K562 (cell line): ENCODE measurements around the gene SNAPC2. TPM values are rescaled to one million over a fixed set of nuclear protein-coding genes. Genes with fewer than 3 reads are reported as not detected.

Experiments
- ASH1L ChIP-seq: fragments of 450-650 bp; IDR thresholded peaks from 2 replicates; pipeline ENCODE4 v1.6.1; 2018; ENCODE audit warnings: borderline replicate concordance, mild to moderate bottlenecking, low read depth; ENCODE audit not compliant: partially characterized antibody
- BRF2 ChIP-seq: IDR thresholded peaks from 3 replicates; pipeline ENCODE4 v1.6.1; 2011; ENCODE audit warnings: borderline replicate concordance, mild to moderate bottlenecking; ENCODE audit not compliant: insufficient read length, insufficient read depth
- CHD2 ChIP-seq: IDR thresholded peaks from 2 replicates; pipeline ENCODE4 v1.6.1; 2011; ENCODE audit warnings: low read depth, low read length
- DDX20 ChIP-seq: fragments of 450-650 bp; IDR thresholded peaks from 2 replicates; pipeline ENCODE4 v1.6.1; 2016; ENCODE audit warnings: missing genetic modification characterization, low read depth, mild to moderate bottlenecking, missing compliant biosample characterization, moderate library complexity
- ESRRA ChIP-seq: fragments of 450-650 bp; IDR thresholded peaks from 2 replicates; pipeline ENCODE4 v1.6.1; 2014; ENCODE audit warnings: low read depth, mild to moderate bottlenecking, moderate library complexity, borderline replicate concordance
- HIVEP1 ChIP-seq: fragments of 250-450 bp; sonication (Bioruptor Pico); IDR thresholded peaks from 2 replicates; pipeline ENCODE4 v1.4.0; 2020; ENCODE audit warnings: mild to moderate bottlenecking
- IFI16 ChIP-seq: fragments of 250-450 bp; sonication (Bioruptor Pico); IDR thresholded peaks from 2 replicates; pipeline ENCODE4 v2.1.2; 2022; ENCODE audit warnings: mild to moderate bottlenecking, inconsistent platforms
- MIER1 ChIP-seq: fragments of 450-650 bp; IDR thresholded peaks from 2 replicates; pipeline ENCODE4 v1.6.1; 2016; ENCODE audit warnings: antibody characterized with exemption, mild to moderate bottlenecking, low read depth
- NR2C1 ChIP-seq, 2 experiments: fragments of 450-650 bp; IDR thresholded peaks; 2 replicates each; pipeline ENCODE4 v1.6.1; 2017; ENCODE audit warnings: mild to moderate bottlenecking in 2 of 2, antibody characterized with exemption in 1 of 2, inconsistent platforms in 1 of 2, missing compliant biosample characterization in 1 of 2, missing genetic modification characterization in 1 of 2
- NR2C2 ChIP-seq, 2 experiments: fragments of 200-800 bp in 1 of 2; sonication (Bioruptor generic) in 1 of 2; sonication (generic) in 1 of 2; formaldehyde crosslinking in 1 of 2; IDR thresholded peaks; 2 replicates each; pipeline versions ENCODE4 v1.6.1 to v1.8.0; 2016 to 2022; ENCODE audit warnings: mild to moderate bottlenecking in 1 of 2, missing compliant biosample characterization in 1 of 2, missing genetic modification characterization in 1 of 2, missing genetic modification reagents in 1 of 2
- SRSF1 ChIP-seq: fragments of 200-400 bp; formaldehyde crosslinking; IDR thresholded peaks from 2 replicates; pipeline ENCODE4 v1.6.1; 2017; ENCODE audit warnings: mild to moderate bottlenecking, low read depth, low read length, moderate library complexity
- STAG1 ChIP-seq: sonication (generic); formaldehyde crosslinking; IDR thresholded peaks from 2 replicates; pipeline ENCODE4 v1.5.0; 2020; ENCODE audit warnings: missing genetic modification reagents, borderline replicate concordance
- STAT5A ChIP-seq: IDR thresholded peaks from 2 replicates; pipeline ENCODE4 v1.6.1; 2012; ENCODE audit warnings: low read length, inconsistent platforms, borderline replicate concordance
- STAT5B ChIP-seq: fragments of 250-450 bp; sonication (Bioruptor Pico); IDR thresholded peaks from 2 replicates; pipeline ENCODE4 v1.8.0; 2021; ENCODE audit warnings: mild to moderate bottlenecking, inconsistent platforms
- TBP ChIP-seq: optimal IDR thresholded peaks from 2 replicates; pipeline ENCODE3; 2011; ENCODE audit warnings: low read depth, low read length, improper control_type of control experiment
- ZBTB7A ChIP-seq: IDR thresholded peaks from 2 replicates; pipeline ENCODE4 v1.6.1; 2011; ENCODE audit warnings: low read depth, mild to moderate bottlenecking, low read length, moderate library complexity, borderline replicate concordance; ENCODE audit not compliant: control insufficient read depth
- ZNF436 ChIP-seq: fragments of 250-450, 450-650 bp; sonication (Bioruptor Pico); formaldehyde crosslinking; IDR thresholded peaks from 2 replicates; pipeline ENCODE4 v1.7.0; 2020; ENCODE audit warnings: mild to moderate bottlenecking
- ZNF778 ChIP-seq: fragments of 450-650 bp; formaldehyde crosslinking; IDR thresholded peaks from 2 replicates; pipeline ENCODE4 v1.4.0; 2020; ENCODE audit warnings: mild to moderate bottlenecking, moderate library complexity
- ZNF780A ChIP-seq: fragments of 250-450 bp; sonication (Bioruptor Pico); IDR thresholded peaks from 2 replicates; pipeline ENCODE4 v1.5.0; 2021; ENCODE audit warnings: mild to moderate bottlenecking
- polyA plus RNA-seq, 8 experiments: library from polyadenylated mRNA; depleted of rRNA in 4 of 8; stranded (reverse) in 5 of 8; unstranded in 3 of 8; fragments of >200 nt; fragmentation: Nextera tagmentation in 2 of 8; fragmentation: Illumina TruSeq in 1 of 8; extraction: Ambion mirVana in 2 of 8; extraction: Trizol in 1 of 8; gene quantifications; 2 replicates each; pipeline versions ENCODE4 v1.2.1 to v1.2.3, GENCODE V29; 2011 to 2014; ENCODE audit warnings: inconsistent platforms in 1 of 8, missing spikeins in 1 of 8
- total RNA-seq, 7 experiments: library from RNA; depleted of rRNA in 6 of 7; stranded (reverse); fragments of >200 nt in 6 of 7; fragmentation: Illumina TruSeq in 2 of 7; extraction: Trizol in 2 of 7; gene quantifications; 2 replicates each; pipeline versions ENCODE4 v1.2.1 to v1.2.3, GENCODE V29; 2011 to 2021; ENCODE audit warnings: low replicate concordance in 1 of 7
- TF ChIP-seq, protein P1 (sequence below): sonication (generic); formaldehyde crosslinking; IDR thresholded peaks from 2 replicates; pipeline ENCODE4 v1.9.0; 2022; ENCODE audit warnings: mild to moderate bottlenecking, missing genetic modification reagents
- TF ChIP-seq, protein P2 (sequence below), 2 experiments: IDR thresholded peaks; 2 replicates each; pipeline ENCODE4 v1.6.1; 2012; ENCODE audit warnings: improper control_type of control experiment in 2 of 2, low read depth in 2 of 2, low read length in 2 of 2, borderline replicate concordance in 1 of 2

Gene SNAPC2
- total and polyA plus RNA-seq, 9 of the 15 experiments (the other 6 are each of a cell fraction or from before 2014, with no cell fraction given), result 0.59 to 45.1 (median 15.3) TPM

DNA sequence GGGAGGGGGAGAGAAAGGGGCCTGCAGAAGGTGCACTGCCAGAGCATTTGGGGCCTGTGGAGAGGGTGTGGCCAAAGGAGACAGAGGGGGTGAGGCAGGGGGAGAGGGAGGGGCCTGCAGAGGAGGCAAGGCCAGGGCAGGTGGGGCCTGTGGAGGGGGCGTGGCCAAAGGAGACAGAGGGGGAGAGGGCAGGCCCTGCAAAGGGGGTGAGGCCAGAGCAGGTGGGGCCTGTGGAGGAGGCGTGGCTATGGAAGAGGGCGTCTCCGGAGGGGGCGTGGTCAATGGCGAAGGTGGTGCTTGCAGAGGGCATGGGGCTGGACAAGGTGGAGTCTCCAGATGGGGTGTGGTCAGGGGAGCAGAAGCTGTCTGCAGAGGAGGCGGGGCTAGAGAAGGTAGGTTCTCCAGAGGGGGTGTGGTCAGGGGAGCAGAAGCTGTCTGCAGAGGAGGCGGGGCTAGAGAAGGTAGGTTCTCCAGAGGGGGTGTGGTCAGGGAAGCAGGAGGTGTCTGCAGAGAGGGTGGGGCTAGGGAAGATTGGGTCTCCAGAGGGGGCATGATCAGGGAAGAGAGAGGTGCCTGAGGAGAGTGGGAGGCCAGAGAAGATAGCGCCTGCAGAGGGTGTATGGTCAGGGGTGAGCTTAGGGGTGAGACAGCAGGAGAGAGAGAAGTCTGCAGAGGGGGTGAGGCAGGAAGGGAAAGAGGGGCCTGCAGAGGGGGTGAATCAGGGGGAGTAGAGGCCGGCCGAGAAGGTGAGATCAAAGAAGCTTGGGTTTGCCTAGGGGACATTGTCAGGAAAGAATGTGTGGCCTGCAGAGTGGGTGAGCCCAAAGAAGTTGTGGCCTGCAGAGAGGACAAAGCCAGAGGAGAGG, 49.3 kb upstream of the SNAPC2 start (continued):
- no peak for TF ChIP-seq SRSF1
- TF ChIP-seq STAT5A, result no peak
- TF ChIP-seq, protein P1, sequence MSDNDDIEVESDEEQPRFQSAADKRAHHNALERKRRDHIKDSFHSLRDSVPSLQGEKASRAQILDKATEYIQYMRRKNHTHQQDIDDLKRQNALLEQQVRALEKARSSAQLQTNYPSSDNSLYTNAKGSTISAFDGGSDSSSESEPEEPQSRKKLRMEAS, result 0 out of 2 replicates have a peak, but pooled peaks have one; percentile 22
- no peak for TF ChIP-seq DDX20 (tag)
- TF ChIP-seq STAT5B (CRISPR knock-in tag), result no peak
- TF ChIP-seq BRF2, result no peak
- no peak for TF ChIP-seq ASH1L
- peak; percentile 42 for TF ChIP-seq TBP
- peak; percentile 24; the same call in 1 of the 2 replicates for TF ChIP-seq MIER1
- peak; percentile 28; the same call in 1 of the 2 replicates for TF ChIP-seq ZBTB7A
- TF ChIP-seq, protein P2, sequence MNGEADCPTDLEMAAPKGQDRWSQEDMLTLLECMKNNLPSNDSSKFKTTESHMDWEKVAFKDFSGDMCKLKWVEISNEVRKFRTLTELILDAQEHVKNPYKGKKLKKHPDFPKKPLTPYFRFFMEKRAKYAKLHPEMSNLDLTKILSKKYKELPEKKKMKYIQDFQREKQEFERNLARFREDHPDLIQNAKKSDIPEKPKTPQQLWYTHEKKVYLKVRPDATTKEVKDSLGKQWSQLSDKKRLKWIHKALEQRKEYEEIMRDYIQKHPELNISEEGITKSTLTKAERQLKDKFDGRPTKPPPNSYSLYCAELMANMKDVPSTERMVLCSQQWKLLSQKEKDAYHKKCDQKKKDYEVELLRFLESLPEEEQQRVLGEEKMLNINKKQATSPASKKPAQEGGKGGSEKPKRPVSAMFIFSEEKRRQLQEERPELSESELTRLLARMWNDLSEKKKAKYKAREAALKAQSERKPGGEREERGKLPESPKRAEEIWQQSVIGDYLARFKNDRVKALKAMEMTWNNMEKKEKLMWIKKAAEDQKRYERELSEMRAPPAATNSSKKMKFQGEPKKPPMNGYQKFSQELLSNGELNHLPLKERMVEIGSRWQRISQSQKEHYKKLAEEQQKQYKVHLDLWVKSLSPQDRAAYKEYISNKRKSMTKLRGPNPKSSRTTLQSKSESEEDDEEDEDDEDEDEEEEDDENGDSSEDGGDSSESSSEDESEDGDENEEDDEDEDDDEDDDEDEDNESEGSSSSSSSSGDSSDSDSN (IDR thresholded peaks at IDR 0.05; ENCODE audit: borderline replicate concordance in 1 of 2, low read depth in 2 of 2, low read length in 2 of 2), result no peak
- TF ChIP-seq ZNF780A (CRISPR knock-in tag), result no peak
- no peak for TF ChIP-seq CHD2
- TF ChIP-seq IFI16 (CRISPR knock-in tag), result no peak
- TF ChIP-seq STAG1 (CRISPR knock-in tag), result no peak
- TF ChIP-seq ZNF778 (CRISPR knock-in tag), result no peak
- no peak for TF ChIP-seq NR2C2 (CRISPR knock-in tag; IDR thresholded peaks at IDR 0.05)
- no peak for TF ChIP-seq NR2C2 (tag; IDR thresholded peaks at IDR 0.05)
- no peak for TF ChIP-seq NR2C1 (IDR thresholded peaks at IDR 0.05)
- TF ChIP-seq NR2C1 (tag; IDR thresholded peaks at IDR 0.05), result no peak
- no peak for TF ChIP-seq ZNF436
- TF ChIP-seq ESRRA, result peak; percentile 21; the same call in 1 of the 2 replicates
- TF ChIP-seq HIVEP1 (CRISPR knock-in tag), result no peak
